HG03064 (cell line): ENCODE data around the gene TTLL8.

Experiments used
- ATAC-seq: cut with Tn5 transposase; IDR thresholded peaks from one replicate; pipeline ENCODE4 v1.9.1; 2021; ENCODE audit warnings: low read depth; ENCODE audit not compliant: unreplicated experiment

TTLL8 gene

DNA sequence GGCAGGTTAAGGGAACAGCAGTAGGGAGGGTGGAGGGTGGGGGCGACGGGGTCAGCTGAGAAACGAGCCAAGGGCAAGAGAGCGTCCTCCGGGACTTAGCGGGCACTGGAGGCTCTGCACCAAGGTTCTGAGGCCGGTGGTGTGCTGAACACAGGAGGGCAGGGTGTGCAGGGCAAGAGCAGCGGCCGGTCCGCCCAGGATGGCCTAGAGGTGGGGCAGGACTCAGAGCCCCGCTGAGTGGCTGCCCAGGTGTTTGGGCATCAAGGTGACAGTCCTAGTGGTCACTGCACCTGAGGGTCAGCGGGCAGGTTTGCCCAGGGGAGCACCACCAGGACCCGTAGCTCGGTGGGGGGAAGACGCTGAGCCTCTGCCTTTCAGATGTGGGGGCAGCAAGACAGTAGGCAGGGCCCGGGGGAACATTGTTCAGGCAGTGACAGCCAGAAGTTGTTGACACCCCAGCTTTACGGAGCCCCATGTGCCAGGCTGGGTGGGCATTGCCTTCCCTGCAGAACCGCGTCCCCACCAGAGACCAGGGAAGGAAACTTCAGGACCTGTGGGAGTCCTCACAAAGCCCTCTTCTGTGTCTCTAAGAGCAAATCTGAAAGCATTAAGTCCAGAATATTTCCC is 4.5 kb upstream of the TTLL8 start:
- no peak for ATAC-seq

DNA sequence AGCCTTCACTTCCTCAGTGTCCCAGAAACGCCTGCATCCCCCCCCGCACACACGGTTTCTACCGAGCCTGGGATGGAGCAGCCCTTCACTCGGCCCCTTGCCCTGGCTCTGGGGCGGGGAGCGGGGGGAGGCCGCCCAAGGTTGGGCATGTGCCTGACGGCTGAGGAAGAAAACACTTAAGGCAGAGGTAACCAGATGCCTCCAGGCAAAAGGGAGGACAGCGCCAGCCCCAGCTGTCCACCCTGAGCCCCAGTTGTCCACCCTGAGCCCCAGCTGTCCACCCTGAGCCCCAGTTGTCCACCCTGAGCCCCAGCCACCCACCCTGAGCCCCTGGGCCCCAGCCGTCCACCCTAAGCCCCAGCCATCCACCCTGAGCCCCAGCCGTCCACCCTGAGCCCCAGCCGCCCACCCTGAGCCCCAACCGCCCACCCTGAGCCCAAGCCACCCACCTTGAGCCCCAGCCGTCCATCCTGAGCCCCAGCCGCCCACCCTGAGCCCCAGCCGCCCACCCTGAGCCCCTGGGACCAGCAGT is 3.8 kb upstream of the TTLL8 start:
- no peak for ATAC-seq

GRCh38 chr22:50061141-50061823 is 3.2 kb upstream of the TTLL8 start:
- no peak for ATAC-seq

- no peak for ATAC-seq
Observed at GRCh38 chr22:50060441-50061140, 2.5 kb upstream of the TTLL8 start.

DNA sequence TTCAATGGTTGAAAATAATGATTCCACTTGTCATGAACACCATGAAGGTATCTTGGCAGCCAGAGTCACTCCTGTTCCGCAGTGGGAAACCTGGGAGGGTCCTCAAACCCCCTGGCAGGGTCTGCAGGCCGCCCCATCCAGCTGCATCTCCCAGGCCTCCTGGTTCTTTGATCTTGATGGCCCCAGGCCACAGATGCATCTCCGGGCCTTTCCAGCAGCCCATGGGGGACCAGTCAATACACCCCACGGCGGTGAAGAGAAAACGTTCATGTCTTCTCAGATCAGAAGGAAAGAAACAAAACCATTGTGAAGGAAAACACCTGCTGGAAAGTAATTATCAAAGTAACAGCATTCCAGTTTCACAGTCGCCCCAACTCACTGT is 1.8 kb upstream of the TTLL8 start:
- ATAC-seq = no peak

DNA sequence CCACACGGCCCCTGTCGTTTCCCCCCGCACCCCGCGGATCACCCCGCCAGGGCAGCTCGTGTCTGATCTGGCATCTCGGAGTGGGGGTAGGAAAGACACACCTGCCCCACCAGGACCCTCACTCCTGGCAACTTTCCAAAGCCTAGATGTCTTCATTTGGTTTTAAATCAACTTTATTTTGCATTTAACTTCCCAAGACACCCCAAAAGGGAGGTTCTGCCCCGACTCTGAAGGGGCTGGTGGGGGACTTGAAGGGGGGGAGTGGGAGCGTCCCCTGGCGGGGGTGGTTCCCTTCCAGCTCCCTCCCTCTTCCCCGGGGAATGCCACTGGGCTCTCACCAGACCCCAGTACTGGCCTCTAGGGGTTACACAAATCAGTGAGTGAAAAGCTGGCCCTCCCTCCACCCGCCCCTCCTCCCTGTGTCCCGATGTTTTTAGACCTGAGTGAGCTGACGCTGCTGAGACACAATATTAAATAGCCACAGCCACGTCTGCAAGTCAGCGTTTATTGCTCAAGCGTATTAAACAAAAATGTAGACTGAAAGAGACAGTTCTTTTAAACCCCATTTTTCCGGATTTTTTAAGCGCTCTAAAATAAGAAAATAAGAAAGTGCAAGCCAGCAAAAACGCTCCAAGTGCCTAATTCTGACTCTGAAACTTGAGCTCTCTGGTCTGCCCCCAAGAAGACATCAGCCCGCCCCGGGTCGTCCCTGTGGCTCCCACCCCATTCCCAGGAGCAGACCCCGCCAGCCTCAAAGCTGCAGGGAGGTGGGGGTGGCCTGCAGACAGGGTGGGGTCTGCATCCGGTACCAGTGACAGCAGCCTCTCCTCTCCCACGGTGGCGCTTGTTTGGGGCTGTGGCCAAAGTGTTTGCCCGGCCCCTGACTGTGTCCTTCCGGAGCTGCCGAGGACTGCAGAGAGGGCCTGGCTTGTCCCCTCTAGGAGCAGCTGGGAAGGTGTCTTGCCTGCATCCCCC is 1.1 kb upstream of the TTLL8 start:
- ATAC-seq = no peak

GRCh38 chr22:50057278-50058060 is 629 bp downstream of the TTLL8 start:
- ATAC-seq = no peak

- ATAC-seq = no peak
Observed at GRCh38 chr22:50056214-50056972, 1.7 kb downstream of the TTLL8 start.

- ATAC-seq = no peak
Observed at GRCh38 chr22:50053861-50054260, 4.2 kb downstream of the TTLL8 start.

DNA sequence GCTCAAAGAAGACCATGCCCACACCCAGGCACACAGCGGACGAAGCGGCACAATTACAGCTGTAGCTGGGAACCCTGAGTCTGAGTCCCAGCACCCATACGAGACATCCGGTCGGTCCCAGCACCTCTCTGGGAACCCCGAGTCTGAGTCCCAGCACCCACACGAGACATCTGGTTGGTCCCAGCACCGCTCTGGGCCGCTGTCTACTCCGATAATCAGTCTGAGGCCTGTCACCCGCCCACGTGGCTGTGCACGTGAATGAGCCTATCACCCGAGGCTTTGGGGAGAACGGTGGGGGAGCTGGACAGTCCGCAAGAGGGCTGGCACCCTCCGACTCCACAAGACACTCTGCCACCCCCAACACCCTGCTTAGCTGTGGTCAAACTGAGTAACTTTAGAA is 6.2 kb downstream of the TTLL8 start:
- ATAC-seq = no peak

DNA sequence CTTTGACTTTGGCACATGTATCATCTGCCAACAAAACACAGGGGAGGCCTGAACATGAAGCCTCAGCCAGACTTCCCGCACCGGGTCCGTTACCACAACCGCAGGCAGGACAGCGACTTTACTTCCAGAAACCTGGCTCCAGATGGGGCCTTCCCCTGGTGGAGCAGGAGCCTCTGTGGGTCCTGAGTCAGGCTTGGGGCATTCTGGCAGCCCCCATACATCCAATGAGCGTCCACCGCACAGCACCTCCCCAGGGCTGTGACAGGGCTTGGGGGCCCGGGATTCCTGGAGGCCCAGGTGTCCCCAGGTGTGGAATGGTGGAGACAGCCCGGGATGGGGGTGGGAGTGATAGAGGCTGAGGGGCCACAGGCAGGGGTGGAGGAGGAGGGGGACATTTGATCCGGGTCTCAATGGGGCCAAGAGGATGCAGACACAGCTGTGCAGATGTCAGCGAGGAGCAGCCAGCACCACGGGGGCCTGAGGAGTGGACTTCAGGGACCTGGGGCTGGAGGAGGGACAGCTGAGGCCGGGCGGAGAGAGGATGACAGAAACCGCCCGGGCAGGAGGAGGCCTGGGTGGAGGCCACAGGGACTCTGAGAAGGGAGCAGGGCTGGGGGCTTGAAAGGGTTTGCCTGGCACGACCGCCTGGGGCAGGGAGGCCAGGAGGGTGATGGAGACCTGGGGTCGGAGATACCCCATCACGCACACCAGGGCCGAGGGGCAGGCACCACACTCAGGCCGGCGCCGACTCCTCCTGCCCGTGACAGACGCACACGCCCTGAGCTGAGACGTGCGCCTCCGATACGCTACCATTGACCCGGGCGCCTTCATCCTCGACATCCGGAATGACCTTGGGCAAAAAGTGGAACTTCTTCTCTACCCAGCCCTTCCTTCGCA is 8.6 kb downstream of the TTLL8 start:
- no peak for ATAC-seq

DNA sequence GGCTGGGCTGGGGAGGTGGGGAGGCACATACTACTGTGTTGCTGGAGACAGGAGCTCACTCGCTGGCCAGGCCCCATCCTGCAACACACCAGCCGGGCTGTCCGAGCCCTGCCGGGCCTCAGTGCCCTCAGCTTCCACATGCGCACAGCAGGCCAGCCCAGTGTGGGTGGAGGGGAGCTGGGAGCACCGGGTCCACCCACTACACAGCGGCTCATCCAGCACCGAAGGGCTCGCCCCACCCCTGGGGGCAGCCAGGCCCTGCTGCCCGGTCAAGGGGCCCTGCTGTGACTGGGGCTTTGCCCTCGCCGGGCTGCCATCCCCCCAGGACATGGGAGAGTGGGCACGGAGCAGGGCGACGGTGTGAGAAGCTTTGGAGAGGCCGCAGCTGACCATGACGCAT is 9.3 kb downstream of the TTLL8 start:
- no peak for ATAC-seq

GRCh38 chr22:50048061-50048765 is 9.9 kb downstream of the TTLL8 start:
- no peak for ATAC-seq

- ATAC-seq = no peak
Observed at GRCh38 chr22:50047346-50047745, 10.8 kb downstream of the TTLL8 start.

DNA sequence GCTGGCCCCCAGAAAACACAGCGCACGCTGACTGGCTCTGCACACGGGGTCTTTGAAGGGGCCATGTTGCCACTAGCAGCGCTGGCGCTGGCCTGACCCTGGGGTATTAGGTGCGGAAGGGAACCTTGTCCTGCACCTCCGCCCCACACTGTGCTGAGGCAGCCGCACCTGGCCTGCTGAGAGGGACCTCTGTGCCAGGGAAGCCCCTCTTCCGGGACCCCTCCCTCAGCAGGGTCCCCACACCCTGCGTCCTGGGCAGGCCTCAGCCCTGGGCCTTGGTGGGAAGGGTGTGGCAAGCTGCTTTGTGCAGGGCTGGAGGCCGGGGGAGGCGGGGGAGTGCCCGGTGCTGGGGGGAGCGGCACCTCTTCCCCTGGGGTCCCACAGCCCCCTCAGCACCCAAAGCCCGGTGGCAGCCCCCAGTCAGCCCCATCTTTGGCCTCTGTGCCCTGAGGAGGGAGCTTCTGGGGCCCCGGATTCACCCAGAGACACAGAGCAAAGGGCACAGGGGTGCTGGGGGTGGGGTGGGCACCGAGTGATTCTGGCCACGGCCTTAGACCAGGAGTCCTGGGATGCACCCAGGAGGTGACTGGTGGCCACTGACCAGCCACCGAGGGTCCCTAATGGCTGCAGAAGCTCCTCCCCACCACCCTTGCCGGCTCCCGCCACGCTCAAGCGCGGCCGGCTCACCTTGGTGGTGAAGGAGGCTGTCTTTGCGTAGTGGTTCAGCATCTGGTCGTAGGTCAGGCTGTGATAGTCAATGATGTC is 11.4 kb downstream of the TTLL8 start:
- no peak for ATAC-seq

DNA sequence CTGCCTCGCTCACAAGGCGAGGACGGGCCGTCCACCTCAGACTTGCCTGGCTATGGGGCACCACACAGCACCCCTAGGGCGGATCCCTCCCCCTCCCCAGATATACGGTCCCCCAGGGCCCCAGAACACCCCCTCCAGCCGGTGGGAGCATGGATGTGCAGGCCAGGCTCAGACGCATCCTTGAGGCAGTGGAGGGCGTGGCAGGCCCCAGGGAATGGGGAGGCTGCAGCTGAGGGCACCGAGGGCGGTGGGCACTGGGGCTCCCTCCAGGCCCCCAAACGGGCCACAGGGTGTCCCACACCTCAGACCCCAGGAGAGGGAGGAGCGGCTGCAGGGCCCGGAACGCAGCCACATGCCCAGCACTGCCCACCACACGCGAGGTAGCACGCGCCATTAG is 12.1 kb downstream of the TTLL8 start:
- ATAC-seq = no peak
